MCF 10A (cell line): ENCODE data around the gene CKS1B. TPM values are rescaled to one million over a fixed set of nuclear protein-coding genes. Genes with fewer than 3 reads are reported as not detected.

Experiments used
- BruUV-seq: library from RNA; stranded (reverse); fragments of 400-500 nt; replicated peaks from 2 replicates; lab custom pipeline; 2021; lab: Mats Ljungman, UMichigan
- CTCF ChIA-PET: fragments of 300-600 bp; sonication (Branson Sonifier 250); formaldehyde crosslinking; extraction: SDS; loops from one replicate; lab custom pipeline; 2021; ENCODE audit warnings: antibody characterized with exemption, inconsistent platforms; lab: Yijun Ruan, JAX
- POLR2A ChIA-PET: fragments of 300-600, 350-650 bp; sonication (Branson Sonifier 250); formaldehyde crosslinking; extraction: SDS; loops from one replicate; lab custom pipeline; 2020; ENCODE audit warnings: antibody characterized with exemption, inconsistent platforms; lab: Yijun Ruan, JAX
- DNase-seq: peaks from one replicate; pipeline ENCODE4 v3.0.0-alpha.2; 2018; ENCODE audit not compliant: unreplicated experiment
- H3K27ac Mint-ChIP-seq: one replicate; pipeline ENCODE4 v1.8.0; 2022; ENCODE audit warnings: mild to moderate bottlenecking, low read depth, mixed read lengths; ENCODE audit not compliant: unreplicated experiment
- H3K27me3 Mint-ChIP-seq: one replicate; pipeline ENCODE4 v1.8.0; 2022; ENCODE audit warnings: mixed read lengths; ENCODE audit not compliant: insufficient read depth, unreplicated experiment
- H3K36me3 Mint-ChIP-seq: one replicate; pipeline ENCODE4 v1.8.0; 2022; ENCODE audit warnings: mild to moderate bottlenecking, moderate library complexity, mixed read lengths; ENCODE audit not compliant: insufficient read depth, unreplicated experiment
- H3K4me1 Mint-ChIP-seq: one replicate; pipeline ENCODE4 v1.8.0; 2022; ENCODE audit warnings: mixed read lengths; ENCODE audit not compliant: insufficient read depth, unreplicated experiment
- H3K4me3 Mint-ChIP-seq: one replicate; pipeline ENCODE4 v1.8.0; 2022; ENCODE audit warnings: mild to moderate bottlenecking, moderate library complexity, mixed read lengths; ENCODE audit not compliant: unreplicated experiment
- H3K9me3 Mint-ChIP-seq: one replicate; pipeline ENCODE4 v1.8.0; 2022; ENCODE audit warnings: mixed read lengths; ENCODE audit not compliant: unreplicated experiment
- CTCF ChIP-seq: fragments of 200-600 bp; IDR thresholded peaks from one replicate; pipeline ENCODE4 v1.8.0; 2022; ENCODE audit warnings: antibody characterized with exemption, mild to moderate bottlenecking; ENCODE audit not compliant: unreplicated experiment
- intact Hi-C: fragments of 100-400 bp; cut with micrococcal nuclease; formaldehyde crosslinking; loops from 2 replicates; pipeline ENCODE4 v1.14.1; 2022
- total RNA-seq: library from RNA; stranded (reverse); gene quantifications from 2 replicates; pipeline ENCODE4 v1.2.3, GENCODE V29; 2022

Gene CKS1B
- total RNA-seq, 1 experiment from 2014 or later: 285 TPM

GRCh38 chr1:154931940-154932487, 42.5 kb upstream of the CKS1B start:
- peak; percentile 86 for DNase-seq
- Mint-ChIP-seq H3K27me3 (no peaks in the 10 kb centered on the region), H3K4me1 (peaks cover 27% of the 10 kb centered on the region), H3K4me3 (peak overlapping the region; percentile 5), H3K9me3 (no peaks in the 10 kb centered on the region), H3K27ac (peak overlapping the region; percentile 43), H3K36me3 (peaks cover 38% of the 10 kb centered on the region)
- intact Hi-C loops: no loop called here
- POLR2A ChIA-PET: interaction anchor here (0.9 to 1.9 kb wide), 14 partner anchors 11 to 372 kb away, joined by 3 to 8 read pairs (median 4); partner anchors contain the start of genes ADAM15, PBXIP1 and SHC1
- no TSS peak for BruUV-seq
- no peak for TF ChIP-seq CTCF
- CTCF ChIA-PET: interaction anchor here (0.8 to 1.5 kb wide), 9 partner anchors 9 to 381 kb away, joined by 3 to 8 read pairs (median 4); partner anchors contain the start of gene PBXIP1

DNA sequence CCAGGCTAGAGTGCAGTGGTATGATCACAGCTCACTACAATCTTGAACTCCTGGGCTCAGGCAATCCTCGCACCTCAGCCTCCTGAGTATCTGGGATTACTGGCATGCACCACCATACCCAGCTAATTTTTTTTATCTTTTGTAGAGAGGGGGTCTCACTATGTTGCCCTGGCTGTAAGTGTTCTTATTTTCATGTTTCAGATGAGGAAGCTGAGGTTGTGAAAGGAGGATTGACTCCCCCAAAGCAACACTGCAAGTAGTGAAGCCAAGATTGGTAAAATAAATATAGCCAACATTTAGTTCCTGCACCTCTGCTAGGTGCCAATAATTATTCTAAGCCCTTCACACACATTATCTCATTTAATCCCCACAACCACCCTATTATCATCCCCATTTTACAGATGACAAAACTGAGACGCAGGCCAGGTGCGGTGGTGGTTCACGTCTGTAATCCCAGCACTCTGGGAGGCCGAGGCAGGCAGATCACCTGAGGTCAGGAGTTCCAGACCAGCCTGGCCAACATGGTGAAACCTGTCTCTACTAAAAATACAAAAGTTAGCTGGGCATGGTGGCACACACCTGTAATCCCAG, 40.0 kb upstream of the CKS1B start:
- TF ChIP-seq CTCF: no peak
- no peak overlapping the region for H3K27ac Mint-ChIP-seq
- intact Hi-C loops: no loop called here
- no peak overlapping the region for H3K4me3 Mint-ChIP-seq
- ChIA-PET CTCF (interaction anchor here (0.6 to 1.4 kb wide), 5 partner anchors 9 to 375 kb away, joined by 3 to 7 read pairs (median 4); no protein-coding TSS in a partner anchor), POLR2A (interaction anchor here (4.8 kb wide), 1 partner anchor 22 kb away, joined by 114 read pairs; the partner anchor contains the start of genes PBXIP1 and PYGO2)
- H3K36me3 Mint-ChIP-seq: peaks cover 14% of the 10 kb centered on the region
- BruUV-seq: no TSS peak
- no peaks in the 10 kb centered on the region for H3K27me3 Mint-ChIP-seq
- H3K4me1 Mint-ChIP-seq: peaks cover 49% of the 10 kb centered on the region
- DNase-seq: no peak
- no peaks in the 10 kb centered on the region for H3K9me3 Mint-ChIP-seq

GRCh38 chr1:154935749-154936554, 38.5 kb upstream of the CKS1B start:
- Mint-ChIP-seq H3K4me1 (peaks cover 49% of the 10 kb centered on the region), H3K27ac (peak overlapping the region; percentile 100), H3K4me3 (peak overlapping the region; percentile 90), H3K9me3 (no peaks in the 10 kb centered on the region), H3K27me3 (no peaks in the 10 kb centered on the region), H3K36me3 (peaks cover 6% of the 10 kb centered on the region)
- TF ChIP-seq CTCF: no peak
- DNase-seq: no peak
- ChIA-PET CTCF (interaction anchor here (0.6 to 5.7 kb wide), 33 partner anchors 8 to 666 kb away, joined by 3 to 45 read pairs (median 4); partner anchors contain the start of genes PBXIP1 and SHC1), POLR2A (interaction anchor here (0.6 to 6.3 kb wide), 51 partner anchors 9 to 553 kb away, joined by 3 to 146 read pairs (median 5); partner anchors contain the start of genes ADAM15, CHRNB2, CKS1B and EFNA1)
- intact Hi-C loops: loop anchor here (2.0 kb wide), 1 partner anchor 457 kb away; no protein-coding TSS in a partner anchor
- no TSS peak for BruUV-seq
